GM21447 (cell line): ENCODE data around the gene SPTBN1.

Source experiments
- ATAC-seq: cut with Tn5 transposase; IDR thresholded peaks from one replicate; pipeline ENCODE4 v1.9.1; 2021; ENCODE audit not compliant: unreplicated experiment

SPTBN1 gene

DNA sequence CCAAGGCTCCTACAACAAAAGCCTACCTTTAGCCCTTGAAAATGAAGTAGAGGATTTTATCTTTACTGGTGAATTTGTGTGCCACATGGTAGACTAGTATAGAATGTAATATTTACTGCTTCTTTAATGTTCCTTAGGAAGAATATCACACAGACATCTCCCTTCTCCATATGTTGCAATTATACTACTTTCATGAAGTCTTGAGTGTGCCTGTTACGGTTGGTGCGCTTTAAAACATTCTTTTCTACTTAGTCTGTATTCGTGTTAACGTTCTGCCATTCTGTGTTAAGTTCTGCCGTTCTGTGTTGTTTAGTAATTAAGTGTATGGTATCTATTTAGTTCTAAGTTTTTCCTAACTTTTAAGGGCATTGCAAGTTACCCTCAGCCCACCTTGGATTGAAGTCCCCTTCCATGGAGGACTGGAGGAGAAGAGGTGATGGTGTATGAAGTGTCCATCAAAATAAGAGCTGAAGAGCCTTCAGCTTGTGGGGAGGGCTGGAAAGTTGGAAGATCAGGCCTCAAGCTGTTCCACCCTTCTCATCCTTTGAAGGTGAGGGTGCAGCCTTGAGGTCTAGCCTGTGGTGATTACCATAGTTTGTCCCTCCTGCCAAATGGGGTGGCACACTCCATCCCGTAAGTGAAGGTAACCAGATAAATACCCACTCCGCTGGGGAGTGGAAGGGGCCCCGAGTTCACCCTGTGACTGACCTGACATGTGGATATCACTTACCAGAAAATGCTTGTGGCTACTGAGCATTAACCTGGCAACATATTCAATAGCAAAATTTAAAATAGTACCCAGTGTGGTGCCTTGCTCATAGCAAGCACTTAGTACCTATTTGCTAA, 131.3 kb downstream of the SPTBN1 start:
- ATAC-seq = no peak

GRCh38 chr2:54588244-54588899, 132.2 kb downstream of the SPTBN1 start:
- ATAC-seq = no peak

DNA sequence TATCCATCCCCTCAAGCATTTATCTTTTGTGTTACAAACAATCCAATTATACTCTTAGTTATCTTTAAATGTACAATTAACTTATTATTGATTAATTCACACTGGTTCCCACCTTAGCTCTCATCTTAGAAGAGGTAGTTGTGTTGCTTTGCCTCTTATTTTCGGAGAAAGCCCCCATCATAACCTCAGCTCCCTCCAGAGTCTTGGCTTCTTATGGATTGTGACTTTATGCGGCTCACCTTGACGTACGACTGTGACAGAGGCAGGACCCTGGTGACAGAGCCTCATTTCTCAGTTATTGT, 132.9 kb downstream of the SPTBN1 start:
- ATAC-seq = no peak

DNA sequence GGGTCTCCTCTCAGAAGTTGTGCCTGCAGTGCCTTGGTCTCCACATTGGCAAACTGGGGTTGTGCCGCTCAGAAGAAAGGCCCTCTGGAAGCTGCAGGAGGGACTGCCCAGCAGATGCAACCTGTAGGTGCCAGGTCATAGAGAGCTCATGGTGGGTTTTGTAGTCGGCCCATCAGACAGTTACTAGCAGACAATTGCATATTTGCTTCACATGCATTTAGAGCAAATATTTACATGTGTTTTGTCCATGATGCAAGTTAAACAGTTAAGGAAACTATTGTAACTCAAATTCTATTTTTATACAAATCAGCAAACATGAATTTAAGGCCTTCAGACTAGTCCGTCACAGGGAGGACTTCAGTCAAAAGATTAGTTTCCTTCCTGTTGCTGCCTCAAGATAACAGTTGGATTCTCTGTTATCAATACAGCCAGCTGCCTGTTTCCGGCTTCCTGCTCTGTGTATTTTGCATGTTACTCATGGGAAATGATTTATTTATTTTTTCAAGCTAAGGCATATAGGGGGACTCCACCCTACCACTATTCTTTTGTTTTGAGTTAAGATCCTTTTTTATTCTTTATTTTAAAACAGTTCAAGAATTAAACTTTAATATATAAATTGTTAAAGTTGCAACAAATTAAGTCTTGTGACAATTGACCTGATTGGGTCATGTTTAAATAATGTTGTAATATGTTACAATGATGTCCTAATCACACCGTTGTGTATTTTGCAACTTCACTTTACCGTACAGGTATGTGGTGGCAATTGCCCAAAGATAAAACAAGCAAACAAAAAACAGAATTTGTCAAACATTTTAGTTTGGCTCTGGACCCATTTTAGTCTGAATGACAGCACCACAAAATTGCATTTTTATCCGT, 133.5 kb downstream of the SPTBN1 start:
- ATAC-seq = peak; percentile 68

GRCh38 chr2:54590216-54591120, 134.3 kb downstream of the SPTBN1 start:
- ATAC-seq = no peak

DNA sequence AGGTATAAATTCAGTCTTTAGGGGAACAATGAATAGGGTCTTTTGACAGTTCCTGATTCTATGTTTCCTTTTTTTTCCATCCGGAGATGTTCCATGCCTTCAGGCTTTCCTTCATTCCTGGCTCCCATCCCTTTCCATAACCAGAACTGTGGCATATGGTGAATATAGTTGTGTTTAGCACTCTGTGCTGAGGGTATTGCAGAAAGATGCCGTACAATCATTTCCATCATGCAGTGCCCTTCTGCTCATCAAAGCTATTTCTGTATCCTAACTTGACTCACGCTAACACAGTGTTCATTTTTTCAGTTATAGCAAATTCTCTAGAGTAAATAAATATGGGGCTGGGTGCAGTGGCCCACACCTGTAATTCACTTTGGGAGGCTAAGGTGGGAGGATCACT, 135.4 kb downstream of the SPTBN1 start:
- ATAC-seq = no peak

- no peak for ATAC-seq
Observed at GRCh38 chr2:54593249-54593648, 137.1 kb downstream of the SPTBN1 start.

DNA sequence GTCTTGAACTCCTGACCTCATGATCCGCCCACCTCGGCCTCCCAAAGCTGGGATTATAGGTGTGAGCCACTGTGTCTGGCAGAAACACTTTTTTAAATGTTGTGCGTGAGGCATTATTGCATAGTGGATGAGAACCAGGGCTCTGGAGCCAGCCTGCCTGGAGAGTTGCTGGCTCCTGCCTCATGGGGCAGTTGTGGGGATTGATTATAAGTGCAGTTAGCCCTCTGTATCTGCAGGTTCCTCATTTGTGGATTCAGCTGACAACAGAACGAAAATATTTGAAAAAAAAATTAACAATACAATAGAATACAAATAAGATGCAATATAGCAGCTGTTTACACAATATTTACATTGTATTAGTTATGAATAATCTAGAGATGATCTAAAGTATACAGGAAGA, 137.9 kb downstream of the SPTBN1 start:
- ATAC-seq = no peak

DNA sequence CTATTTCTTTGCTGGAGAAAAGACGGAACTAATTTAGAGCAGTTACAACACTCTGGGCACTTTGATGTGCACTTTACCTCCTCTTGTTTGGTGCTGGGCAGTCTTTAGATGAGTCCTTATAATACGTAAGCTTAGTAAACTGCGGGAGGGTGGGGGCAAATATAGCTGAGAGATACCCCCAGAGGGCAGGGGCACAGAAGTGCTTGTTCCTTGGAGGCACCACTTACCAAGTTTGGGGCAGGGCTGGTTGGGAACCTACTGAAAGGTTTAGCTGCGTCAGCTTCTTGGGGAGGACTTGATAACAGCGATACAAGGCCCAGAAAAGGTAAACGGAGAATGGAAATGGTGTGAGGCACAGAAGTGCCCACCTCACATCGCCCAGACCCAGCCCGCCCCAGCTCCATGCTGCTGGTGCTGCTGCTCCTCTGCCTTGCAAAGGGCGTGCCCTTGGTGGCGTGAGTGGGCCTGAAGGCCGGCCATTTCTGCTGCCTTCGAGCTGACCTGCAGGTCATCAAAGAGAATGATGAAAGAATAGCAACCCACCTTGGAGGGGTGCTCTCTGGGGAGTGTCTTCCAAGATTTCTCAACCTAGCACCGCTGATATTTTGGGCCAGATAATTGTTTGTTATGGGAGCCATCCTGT, 139.2 kb downstream of the SPTBN1 start:
- no peak for ATAC-seq

DNA sequence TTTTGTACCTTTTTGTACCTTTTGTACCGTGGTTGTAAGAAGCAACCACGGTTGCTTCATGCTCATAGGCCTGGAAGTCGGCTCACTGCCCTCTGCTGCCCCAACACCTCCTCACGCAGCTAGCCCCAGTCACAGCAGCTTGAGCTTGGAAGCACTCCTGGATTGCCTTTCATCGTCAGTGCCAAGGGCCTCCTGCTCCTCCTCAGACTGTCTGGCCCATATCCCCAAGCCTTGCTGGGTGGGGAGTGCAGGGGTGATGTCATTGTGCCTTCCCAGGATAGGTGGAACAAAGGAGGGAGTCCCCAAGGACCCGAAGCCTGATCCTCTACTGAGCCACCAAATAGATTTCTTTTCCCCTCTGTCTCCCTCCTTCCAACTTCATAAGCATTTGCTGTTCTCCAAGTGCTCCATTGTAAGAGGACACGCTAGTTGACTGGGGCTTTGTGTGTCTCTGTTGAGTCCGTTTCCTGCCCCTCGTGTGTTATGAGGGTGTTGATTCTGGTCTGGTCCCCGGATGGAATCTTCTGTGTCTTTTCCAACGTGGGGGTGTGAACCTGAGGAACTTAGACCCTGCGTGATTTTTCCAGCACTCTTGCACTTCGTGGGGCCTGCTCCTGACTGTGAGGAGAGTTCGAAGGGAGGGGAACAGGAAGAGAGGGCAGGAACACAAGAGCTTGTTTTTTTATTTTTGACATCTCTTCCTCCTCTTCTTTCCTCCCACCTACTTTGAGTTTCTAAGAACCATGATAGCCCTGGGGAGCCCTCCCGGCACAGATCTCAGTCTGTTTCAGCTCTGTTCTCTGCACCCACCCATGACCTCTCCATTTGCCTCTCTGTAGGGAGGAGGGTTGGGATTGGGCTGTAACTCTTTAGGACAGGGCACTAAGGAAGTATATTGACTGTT, 140.1 kb downstream of the SPTBN1 start:
- ATAC-seq = no peak

DNA sequence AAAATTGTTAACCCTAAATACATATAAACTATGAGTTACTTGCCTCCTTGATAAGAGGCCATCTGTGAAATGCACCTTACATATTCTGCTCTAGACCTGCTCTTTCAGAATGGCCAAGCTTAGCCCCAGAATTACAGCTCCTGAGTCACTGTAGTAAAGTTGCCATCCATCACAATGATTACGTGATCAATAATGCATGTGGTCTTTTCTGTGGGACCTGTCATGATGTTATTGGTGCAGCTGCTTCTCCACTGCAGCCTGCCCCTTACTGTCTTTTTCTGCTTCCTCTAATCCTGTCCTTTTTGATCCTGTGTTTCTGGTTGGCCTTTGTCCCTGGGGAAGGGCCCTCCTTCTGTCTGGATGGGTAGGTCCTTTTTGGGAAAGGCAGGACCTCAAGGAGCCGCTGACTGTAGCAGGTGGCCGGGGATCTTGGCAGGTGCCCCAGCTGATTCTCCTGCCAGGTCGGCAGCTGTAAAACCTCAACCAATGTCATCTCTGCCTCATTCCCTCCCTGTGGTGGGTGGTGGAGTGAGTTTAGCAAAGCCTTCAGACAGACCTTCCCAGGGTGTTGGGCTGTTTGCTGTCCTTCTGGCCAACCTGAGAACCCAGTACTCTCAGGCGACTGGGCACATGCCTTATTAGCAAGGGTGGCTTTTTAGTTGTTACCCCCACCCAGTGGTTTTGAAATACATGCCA, 141.2 kb downstream of the SPTBN1 start:
- ATAC-seq = no peak

DNA sequence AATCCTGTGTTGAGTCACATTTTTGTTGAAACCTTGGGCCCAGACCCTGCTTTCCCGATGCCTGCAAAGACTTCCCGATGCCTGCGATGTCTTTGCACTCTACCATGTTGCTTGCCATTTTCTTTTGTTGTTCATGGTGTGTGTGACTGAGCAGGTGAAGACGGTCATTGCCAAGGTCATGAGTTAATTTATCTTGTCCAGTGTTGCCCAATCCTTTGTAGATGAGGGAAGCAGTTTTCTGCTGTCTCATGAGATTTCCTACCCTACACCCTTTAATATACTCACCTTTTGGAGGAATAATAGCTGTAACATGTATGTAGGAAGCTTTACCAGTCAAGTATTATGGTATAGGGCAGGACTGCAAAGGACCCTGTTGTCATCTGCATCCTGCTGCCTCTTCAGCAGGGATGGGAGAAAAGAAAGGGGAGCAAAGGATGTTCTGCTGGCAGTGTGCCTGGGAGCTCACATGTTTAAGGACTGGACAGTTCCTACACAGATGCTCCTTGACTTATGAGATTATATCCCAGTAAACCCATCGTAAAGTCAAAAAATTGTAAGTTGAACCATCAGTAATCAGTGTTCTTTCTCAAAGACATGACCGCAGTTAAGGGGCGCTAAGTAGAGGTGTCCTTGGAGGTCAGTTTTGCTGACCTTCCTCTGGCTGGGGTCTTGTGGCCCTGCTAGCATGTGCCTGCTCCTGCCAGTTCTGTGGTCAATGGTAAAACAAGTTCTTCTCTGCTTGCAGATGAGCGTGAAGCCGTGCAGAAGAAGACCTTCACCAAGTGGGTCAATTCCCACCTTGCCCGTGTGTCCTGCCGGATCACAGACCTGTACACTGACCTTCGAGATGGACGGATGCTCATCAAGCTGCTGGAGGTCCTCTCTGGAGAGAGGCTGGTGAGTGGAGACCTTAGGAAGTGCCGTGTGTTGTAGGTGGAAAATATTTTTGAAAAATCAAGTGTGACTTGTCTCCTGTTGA, 142.5 kb downstream of the SPTBN1 start:
- no peak for ATAC-seq

DNA sequence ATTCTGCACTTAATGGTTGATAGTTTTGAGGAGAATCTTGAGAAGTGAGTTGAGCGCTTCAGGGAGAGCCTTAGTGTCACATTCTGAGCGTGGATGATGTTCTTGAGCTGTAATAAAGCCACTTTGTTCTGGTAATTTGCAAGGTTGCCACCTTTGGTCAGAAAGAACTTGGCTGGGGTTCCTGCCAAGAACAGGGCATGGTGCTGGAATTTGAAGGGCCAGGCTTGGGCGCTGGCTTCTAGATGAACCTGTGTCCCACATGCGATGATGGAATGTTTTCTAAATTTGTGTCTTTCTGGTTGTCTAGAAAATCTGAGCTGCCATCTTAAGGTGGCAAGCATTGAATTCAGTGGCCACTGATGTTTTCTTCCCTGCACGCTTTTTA, 143.2 kb downstream of the SPTBN1 start:
- no peak for ATAC-seq

DNA sequence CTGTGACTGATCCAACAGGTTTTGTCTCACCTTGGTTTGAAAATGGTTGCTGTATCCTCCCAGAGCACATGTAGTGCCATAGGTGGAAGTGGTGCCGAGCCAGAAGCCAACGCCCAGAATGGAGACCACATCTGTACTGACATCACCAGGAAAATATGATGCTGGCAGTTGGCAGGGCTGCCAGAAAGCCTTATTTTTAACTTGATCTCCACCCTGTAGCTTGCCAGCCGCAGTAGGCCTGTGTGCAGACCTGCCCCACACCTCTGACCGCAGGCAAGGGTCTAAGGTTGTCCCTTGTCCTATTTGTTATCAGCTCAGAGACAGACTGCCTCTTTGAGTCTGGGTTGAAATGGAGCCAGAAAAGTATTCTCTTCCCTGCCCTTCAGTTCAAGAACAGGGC, 143.8 kb downstream of the SPTBN1 start:
- ATAC-seq = no peak

GRCh38 chr2:54601339-54601738, 145.2 kb downstream of the SPTBN1 start:
- ATAC-seq = no peak

DNA sequence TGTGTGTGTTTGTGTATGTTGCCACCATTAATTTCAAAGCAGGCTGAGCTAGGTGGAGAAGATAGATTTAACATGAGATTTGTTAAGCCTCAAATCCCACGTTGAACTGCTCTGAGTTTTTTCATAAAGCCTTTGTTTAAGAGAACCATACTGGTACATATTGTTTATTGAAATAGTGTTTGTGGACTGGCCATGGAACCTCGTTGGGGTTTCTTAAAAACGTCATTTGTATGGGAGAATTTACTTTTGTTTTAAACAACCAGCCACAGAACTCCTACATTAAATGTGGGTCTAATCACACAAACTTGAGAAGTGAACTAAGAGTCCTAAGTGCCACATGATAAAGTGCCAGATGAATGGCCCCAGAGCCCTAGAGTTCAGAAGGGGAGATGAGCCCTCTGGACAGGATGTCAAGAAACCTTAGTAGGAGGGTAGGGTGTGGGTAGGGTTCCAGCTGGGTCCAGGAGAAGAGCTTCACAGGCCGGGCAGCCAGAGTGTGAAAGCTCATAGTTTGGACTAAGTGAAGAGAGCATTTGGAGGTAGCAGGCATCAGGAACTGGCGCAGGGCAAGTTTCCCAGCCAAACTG, 146.7 kb downstream of the SPTBN1 start:
- ATAC-seq = no peak

GRCh38 chr2:54603357-54603756, 147.2 kb downstream of the SPTBN1 start:
- ATAC-seq = no peak
